GM10248 (cell line): ENCODE results near the gene BCL2.

Source experiments
- CTCF ChIA-PET: fragments of 300-600 bp; sonication (Branson Sonifier 250); formaldehyde crosslinking; extraction: SDS; loops from one replicate; lab custom pipeline; 2021; ENCODE audit warnings: antibody characterized with exemption; lab: Yijun Ruan, JAX
- POLR2A ChIA-PET: fragments of 350-650 bp; sonication (Branson Sonifier 250); formaldehyde crosslinking; extraction: SDS; loops from one replicate; lab custom pipeline; 2020; ENCODE audit warnings: antibody characterized with exemption; lab: Yijun Ruan, JAX
- DNase-seq: peaks from one replicate; pipeline ENCODE4 v3.0.0; 2012; ENCODE audit errors: extremely low spot score
- CTCF ChIP-seq: IDR thresholded peaks from 2 replicates; pipeline ENCODE4 v1.5.1; 2012; ENCODE audit warnings: mild to moderate bottlenecking, low read depth; ENCODE audit errors: extremely low read depth, missing control alignments, control extremely low read depth

The BCL2 gene

GRCh38 chr18:63306819-63307550, 12.6 kb downstream of the BCL2 start:
- ChIA-PET POLR2A (interaction anchor here (0.7 kb wide), 1 partner anchor 590 kb away, joined by 7 read pairs; no protein-coding TSS in a partner anchor), CTCF (interaction anchor here (0.6 to 4.7 kb wide), 11 partner anchors 11 to 131 kb away, joined by 3 to 21 read pairs (median 3); partner anchors contain the start of gene BCL2)
- no peak for DNase-seq
- no peak for TF ChIP-seq CTCF

GRCh38 chr18:63306249-63306648, 13.3 kb downstream of the BCL2 start:
- POLR2A ChIA-PET: interaction anchor here (0.7 kb wide), 2 partner anchors 172 to 589 kb away, joined by 3 to 7 read pairs; no protein-coding TSS in a partner anchor
- no peak for DNase-seq
- CTCF ChIA-PET: interaction anchor here (1.0 to 4.7 kb wide), 5 partner anchors 10 to 290 kb away, joined by 3 to 21 read pairs (median 5); partner anchors contain the start of gene BCL2
- TF ChIP-seq CTCF: no peak

GRCh38 chr18:63303547-63303946, 16.0 kb downstream of the BCL2 start:
- ChIA-PET CTCF (interaction anchor here (1.8 to 4.7 kb wide), 4 partner anchors 11 to 15 kb away, joined by 4 to 20 read pairs (median 11); partner anchors contain the start of gene BCL2), POLR2A (no interaction called here)
- no peak for TF ChIP-seq CTCF
- DNase-seq: no peak

GRCh38 chr18:63302636-63303405, 16.7 kb downstream of the BCL2 start:
- no peak for TF ChIP-seq CTCF
- POLR2A ChIA-PET: interaction anchor here (0.7 to 1.1 kb wide), 2 partner anchors 9 to 181 kb away, joined by 3 to 4 read pairs; no protein-coding TSS in a partner anchor
- CTCF ChIA-PET: interaction anchor here (1.2 to 3.0 kb wide), 8 partner anchors 8 to 149 kb away, joined by 3 to 20 read pairs (median 4); partner anchors contain the start of gene BCL2
- no peak for DNase-seq

- DNase-seq: no peak
- ChIA-PET POLR2A (interaction anchor here (0.7 to 1.1 kb wide), 3 partner anchors 9 to 180 kb away, joined by 3 to 4 read pairs (median 3); no protein-coding TSS in a partner anchor), CTCF (interaction anchor here (1.2 to 3.0 kb wide), 7 partner anchors 9 to 148 kb away, joined by 3 to 20 read pairs (median 4); partner anchors contain the start of gene BCL2)
- TF ChIP-seq CTCF: no peak
Measured at GRCh38 chr18:63302220-63302619, 17.3 kb downstream of the BCL2 start.

- CTCF ChIA-PET: interaction anchor here (1.2 to 3.0 kb wide), 7 partner anchors 9 to 147 kb away, joined by 3 to 20 read pairs (median 4); partner anchors contain the start of gene BCL2
- POLR2A ChIA-PET: interaction anchor here (0.7 to 1.1 kb wide), 2 partner anchors 10 to 15 kb away, joined by 3 read pairs; no protein-coding TSS in a partner anchor
- TF ChIP-seq CTCF: no peak
- DNase-seq: no peak
Measured at GRCh38 chr18:63301434-63301833, 18.1 kb downstream of the BCL2 start.
